ENCODE data around the gene BOLL. TPM values are rescaled to one million over a fixed set of nuclear protein-coding genes. Genes with fewer than 3 reads are reported as not detected.
A peak's percentile ranks its signal among the peaks of the same experiment; 100 is the strongest.
"Not testable (repeated sequence)": the region's sequence is repeated elsewhere in the genome, so short reads cannot be mapped to it uniquely, and the experiment has no call there.

BOLL gene
- total RNA-seq, 1 experiment from 2014 or later: not detected

DNA sequence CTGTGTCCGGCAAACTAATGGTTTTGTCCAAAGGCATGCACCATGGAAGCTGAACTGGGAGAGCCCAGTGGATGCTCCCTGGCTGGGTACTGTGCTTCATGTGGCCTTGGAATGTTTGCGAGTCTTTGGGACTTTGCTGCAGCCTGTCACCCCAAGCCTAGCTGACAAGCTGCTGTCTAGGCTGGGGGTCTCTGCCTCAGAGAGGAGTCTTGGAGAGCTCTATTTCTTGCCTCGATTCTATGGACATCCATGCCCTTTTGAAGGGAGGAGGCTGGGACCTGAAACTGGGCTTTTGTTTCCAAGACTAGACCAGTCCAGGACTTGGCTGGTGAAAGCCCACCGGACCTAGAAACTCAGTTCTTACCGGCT is 78.3 kb downstream of the BOLL start:
- Histone ChIP-seq H3K27ac (ENCODE audit: low read length) (no peak overlapping the region), H3K4me1 (ENCODE audit: low read length) (peaks cover 51% of the 10 kb centered on the region), H4K20me1 (ENCODE audit: insufficient read depth, low read depth, low read length) (peaks cover 45% of the 10 kb centered on the region), H3K27me3 (ENCODE audit: low read length) (no peaks in the 10 kb centered on the region), H3K9me2 (replicated peaks; ENCODE audit: insufficient read depth, low read length) (no peaks in the 10 kb centered on the region), H3K9me3 (ENCODE audit: low read length) (no peaks in the 10 kb centered on the region), H3K4me3 (ENCODE audit: low read length) (peak overlapping the region; percentile 90), H2AFZ (ENCODE audit: low read length) (no peak overlapping the region), H3K4me2 (ENCODE audit: low read depth, low read length, poor library complexity, severe bottlenecking) (peak overlapping the region; percentile 82), H3K9ac (ENCODE audit: low read length) (peak overlapping the region; percentile 95), H3K36me3 (ENCODE audit: insufficient read depth, low read length) (peaks cover 28% of the 10 kb centered on the region), H3K79me2 (ENCODE audit: low read length) (peaks cover 62% of the 10 kb centered on the region)
- no peak for DNase-seq

DNA sequence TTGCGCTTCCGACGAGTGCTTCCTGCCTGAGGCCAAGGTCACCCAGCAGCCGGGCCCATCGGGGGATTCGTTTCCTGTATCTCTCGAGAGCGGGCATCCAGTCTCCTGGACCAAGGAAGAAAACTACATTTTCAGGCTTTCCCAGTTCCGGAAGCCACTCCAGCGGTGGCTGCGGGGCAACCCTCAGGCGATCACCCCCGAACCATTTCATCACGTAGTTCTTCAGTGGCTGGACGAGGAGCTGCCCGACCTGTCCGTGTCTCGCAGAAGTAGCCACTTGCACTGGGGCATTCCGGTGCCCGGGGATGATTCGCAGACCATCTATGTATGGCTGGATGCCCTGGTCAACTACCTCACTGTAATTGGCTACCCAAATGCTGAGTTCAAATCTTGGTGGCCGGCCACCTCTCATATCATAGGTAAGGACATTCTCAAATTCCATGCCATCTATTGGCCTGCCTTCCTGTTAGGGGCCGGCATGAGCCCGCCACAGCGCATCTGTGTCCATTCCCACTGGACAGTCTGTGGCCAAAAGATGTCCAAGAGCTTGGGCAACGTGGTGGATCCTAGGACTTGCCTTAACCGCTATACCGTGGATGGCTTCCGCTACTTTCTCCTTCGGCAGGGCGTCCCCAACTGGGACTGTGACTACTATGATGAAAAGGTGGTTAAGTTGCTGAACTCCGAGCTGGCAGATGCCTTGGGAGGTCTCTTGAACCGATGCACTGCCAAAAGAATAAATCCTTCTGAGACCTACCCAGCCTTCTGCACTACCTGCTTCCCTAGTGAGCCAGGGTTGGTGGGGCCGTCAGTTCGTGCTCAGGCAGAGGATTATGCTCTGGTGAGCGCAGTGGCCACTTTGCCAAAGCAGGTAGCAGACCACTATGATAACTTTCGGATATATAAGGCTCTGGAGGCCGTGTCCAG is 78.9 kb downstream of the BOLL start:
- Histone ChIP-seq H3K9me3 (ENCODE audit: low read length) (no peaks in the 10 kb centered on the region), H3K4me3 (ENCODE audit: low read length) (peak overlapping the region; percentile 90), H3K4me1 (ENCODE audit: low read length) (peaks cover 48% of the 10 kb centered on the region), H4K20me1 (ENCODE audit: insufficient read depth, low read depth, low read length) (peaks cover 39% of the 10 kb centered on the region), H2AFZ (ENCODE audit: low read length) (peak overlapping the region; percentile 81; the same call in 1 of the 2 replicates), H3K9me2 (replicated peaks; ENCODE audit: insufficient read depth, low read length) (no peaks in the 10 kb centered on the region), H3K27ac (ENCODE audit: low read length) (peak overlapping the region; percentile 49; the same call in 1 of the 2 replicates), H3K4me2 (ENCODE audit: low read depth, low read length, poor library complexity, severe bottlenecking) (peak overlapping the region; percentile 82), H3K9ac (ENCODE audit: low read length) (peak overlapping the region; percentile 95), H3K27me3 (ENCODE audit: low read length) (no peaks in the 10 kb centered on the region), H3K36me3 (ENCODE audit: insufficient read depth, low read length) (peaks cover 22% of the 10 kb centered on the region), H3K79me2 (ENCODE audit: low read length) (peaks cover 55% of the 10 kb centered on the region)
- peak; percentile 84 for DNase-seq

DNA sequence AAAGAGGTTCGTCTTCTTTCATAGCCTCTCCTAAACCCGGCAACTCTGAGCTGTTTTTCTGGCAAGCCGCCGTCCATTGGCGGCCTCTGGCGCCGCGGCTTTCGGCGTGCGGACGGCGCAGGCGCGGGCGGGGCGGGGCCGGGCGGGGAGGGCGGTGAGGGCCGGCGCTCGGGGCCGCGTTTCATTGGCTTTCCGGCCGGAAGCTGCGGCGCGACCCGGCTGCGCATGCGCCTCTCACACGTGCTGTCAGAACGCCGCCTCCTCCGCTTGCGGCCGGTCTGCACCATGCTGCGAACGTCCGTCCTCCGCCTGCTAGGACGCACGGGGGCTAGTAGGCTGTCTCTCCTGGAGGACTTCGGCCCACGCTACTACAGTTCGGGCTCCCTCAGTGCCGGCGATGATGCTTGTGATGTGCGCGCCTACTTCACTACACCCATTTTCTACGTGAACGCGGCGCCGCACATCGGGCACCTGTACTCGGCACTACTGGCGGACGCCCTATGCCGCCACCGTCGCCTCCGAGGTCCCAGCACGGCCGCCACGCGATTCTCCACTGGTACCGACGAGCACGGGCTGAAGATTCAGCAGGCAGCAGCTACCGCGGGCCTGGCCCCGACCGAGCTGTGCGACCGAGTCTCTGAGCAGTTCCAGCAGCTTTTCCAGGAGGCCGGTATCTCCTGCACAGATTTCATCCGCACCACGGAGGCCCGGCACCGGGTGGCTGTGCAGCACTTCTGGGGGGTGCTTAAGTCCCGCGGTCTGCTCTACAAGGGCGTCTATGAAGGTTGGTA is 79.8 kb downstream of the BOLL start, which contains the start of gene MARS2:
Gene MARS2, plus strand, starts transcription at position 249 of the 791 bp plus-strand sequence. Its CDS starts 37 bp downstream, at position 286.
- Histone ChIP-seq H3K27ac (ENCODE audit: low read length) (peak within 1 kb of the TSS; percentile 54), H2AFZ (ENCODE audit: low read length) (peak within 1 kb of the TSS; percentile 96), H3K4me3 (ENCODE audit: low read length) (peak within 1 kb of the TSS; percentile 90), H3K4me2 (ENCODE audit: low read depth, low read length, poor library complexity, severe bottlenecking) (peak within 1 kb of the TSS; percentile 91), H3K9me3 (ENCODE audit: low read length) (no peaks in the 10 kb centered on the region), H3K9ac (ENCODE audit: low read length) (peak within 1 kb of the TSS; percentile 95), H3K27me3 (ENCODE audit: low read length) (no peaks in the 10 kb centered on the region), H3K79me2 (ENCODE audit: low read length) (peaks cover 49% of the 10 kb centered on the region), H4K20me1 (ENCODE audit: insufficient read depth, low read depth, low read length) (peaks cover 34% of the 10 kb centered on the region), H3K4me1 (ENCODE audit: low read length) (peaks cover 43% of the 10 kb centered on the region), H3K36me3 (ENCODE audit: insufficient read depth, low read length) (peaks cover 19% of the 10 kb centered on the region), H3K9me2 (replicated peaks; ENCODE audit: insufficient read depth, low read length) (no peaks in the 10 kb centered on the region)
- peak; percentile 97 for DNase-seq

DNA sequence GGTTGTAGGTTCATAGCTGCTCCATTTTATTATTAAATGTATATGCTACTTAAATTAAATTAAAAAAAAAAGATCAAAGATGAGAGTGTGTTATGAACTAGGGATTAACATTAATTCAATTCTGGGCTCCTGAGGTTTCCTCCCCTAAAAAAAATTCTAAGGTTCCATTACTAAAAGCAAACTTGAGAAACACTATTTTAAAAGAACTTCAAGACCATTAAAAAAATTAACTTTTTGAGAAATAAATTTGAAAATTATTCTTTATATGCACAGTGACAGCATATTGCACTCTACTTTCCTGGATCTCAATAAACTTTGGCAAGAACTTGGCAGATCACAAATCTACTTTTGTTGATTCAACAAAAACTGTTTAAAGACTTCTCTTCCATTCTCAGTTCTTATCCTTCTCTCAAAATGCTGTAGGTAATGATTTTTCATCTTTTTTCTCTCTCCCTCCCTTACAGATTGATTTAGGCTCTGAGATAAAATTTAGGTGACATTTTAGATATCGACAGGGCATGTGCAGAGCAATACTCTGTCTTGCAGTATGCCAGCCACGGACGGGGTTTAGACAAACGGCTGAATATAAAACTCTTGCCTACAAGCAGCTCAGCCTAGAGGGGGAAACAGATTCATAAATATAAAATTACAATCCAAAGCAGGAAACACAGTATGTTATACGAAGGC is 80.5 kb downstream of the BOLL start:
- H3K4me1 ChIP-seq (ENCODE audit: low read length): peaks cover 36% of the 10 kb centered on the region
- peak overlapping the region; percentile 91 for H3K4me2 ChIP-seq (ENCODE audit: low read depth, low read length, poor library complexity, severe bottlenecking)
- peak overlapping the region; percentile 54 for H3K27ac ChIP-seq (ENCODE audit: low read length)
- peak overlapping the region; percentile 75 for H3K9ac ChIP-seq (ENCODE audit: low read length)
- H3K9me3 ChIP-seq (ENCODE audit: low read length): no peaks in the 10 kb centered on the region
- peaks cover 12% of the 10 kb centered on the region for H3K36me3 ChIP-seq (ENCODE audit: insufficient read depth, low read length)
- peak overlapping the region; percentile 96 for H2AFZ ChIP-seq (ENCODE audit: low read length)
- H3K9me2 ChIP-seq (replicated peaks; ENCODE audit: insufficient read depth, low read length): no peaks in the 10 kb centered on the region
- H4K20me1 ChIP-seq (ENCODE audit: insufficient read depth, low read depth, low read length): peaks cover 29% of the 10 kb centered on the region
- H3K79me2 ChIP-seq (ENCODE audit: low read length): peaks cover 42% of the 10 kb centered on the region
- peak; percentile 42 for DNase-seq
- no peaks in the 10 kb centered on the region for H3K27me3 ChIP-seq (ENCODE audit: low read length)
- peak overlapping the region; percentile 75 for H3K4me3 ChIP-seq (ENCODE audit: low read length)

DNA sequence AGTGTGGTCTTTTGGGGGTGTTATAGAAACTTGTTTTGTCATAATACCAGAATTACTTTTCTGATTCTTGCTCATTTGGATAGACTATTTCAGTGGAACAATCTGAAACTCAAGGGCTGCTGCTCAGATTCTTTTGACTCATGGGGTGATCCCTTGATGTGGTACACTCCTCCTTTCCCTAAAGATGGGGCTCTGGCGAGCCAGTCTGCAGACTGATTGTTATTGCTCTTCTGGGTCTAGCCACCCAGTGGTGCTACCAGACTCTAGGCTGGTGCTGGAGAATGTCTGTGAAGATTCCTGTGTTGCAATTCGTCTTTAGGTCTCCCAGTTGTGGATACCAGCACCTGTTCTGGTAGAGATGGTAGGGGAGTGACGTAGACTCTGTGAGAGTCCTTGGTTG is 84.2 kb downstream of the BOLL start:
- H3K4me1 ChIP-seq (ENCODE audit: low read length): peaks cover 11% of the 10 kb centered on the region
- H3K9me2 ChIP-seq (replicated peaks; ENCODE audit: insufficient read depth, low read length): no peaks in the 10 kb centered on the region
- H2AFZ ChIP-seq (ENCODE audit: low read length): no peak overlapping the region
- peaks cover 6% of the 10 kb centered on the region for H4K20me1 ChIP-seq (ENCODE audit: insufficient read depth, low read depth, low read length)
- H3K4me3 ChIP-seq (ENCODE audit: low read length): no peak overlapping the region
- no peaks in the 10 kb centered on the region for H3K27me3 ChIP-seq (ENCODE audit: low read length)
- DNase-seq: peak; percentile 38
- no peaks in the 10 kb centered on the region for H3K9me3 ChIP-seq (ENCODE audit: low read length)
- no peak overlapping the region for H3K4me2 ChIP-seq (ENCODE audit: low read depth, low read length, poor library complexity, severe bottlenecking)
- H3K27ac ChIP-seq (ENCODE audit: low read length): no peak overlapping the region
- H3K79me2 ChIP-seq (ENCODE audit: low read length): peaks cover 8% of the 10 kb centered on the region
- no peaks in the 10 kb centered on the region for H3K36me3 ChIP-seq (ENCODE audit: insufficient read depth, low read length)
- H3K9ac ChIP-seq (ENCODE audit: low read length): no peak overlapping the region

DNA sequence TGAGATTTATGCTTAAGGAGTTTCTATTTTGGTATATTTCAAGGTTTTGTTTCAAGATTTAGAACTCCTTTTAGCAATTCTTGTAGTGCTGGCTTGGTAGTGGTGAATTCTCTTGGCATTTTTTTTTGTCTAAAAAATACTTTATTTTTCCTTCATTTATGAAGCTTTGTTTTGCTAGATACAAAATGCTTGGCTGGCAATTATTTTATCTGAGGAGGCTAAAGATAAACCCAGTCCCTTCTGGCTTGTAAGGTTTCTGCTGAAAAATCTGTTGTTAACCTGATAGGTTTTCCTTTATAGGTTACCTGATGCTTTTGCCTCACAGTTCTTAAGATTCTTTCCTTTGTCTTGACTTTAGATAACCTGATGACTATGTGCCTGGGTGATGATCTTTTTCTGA is 85.4 kb downstream of the BOLL start:
- peak; percentile 36 for DNase-seq
- not testable (repeated sequence) for H3K79me2 ChIP-seq (ENCODE audit: low read length); H3K4me1 ChIP-seq (ENCODE audit: low read length); H3K9me3 ChIP-seq (ENCODE audit: low read length); H2AFZ ChIP-seq (ENCODE audit: low read length); H3K4me3 ChIP-seq (ENCODE audit: low read length); H3K36me3 ChIP-seq (ENCODE audit: insufficient read depth, low read length); H4K20me1 ChIP-seq (ENCODE audit: insufficient read depth, low read depth, low read length); H3K9ac ChIP-seq (ENCODE audit: low read length); H3K9me2 ChIP-seq (replicated peaks; ENCODE audit: insufficient read depth, low read length); H3K4me2 ChIP-seq (ENCODE audit: low read depth, low read length, poor library complexity, severe bottlenecking); H3K27me3 ChIP-seq (ENCODE audit: low read length); H3K27ac ChIP-seq (ENCODE audit: low read length)

DNA sequence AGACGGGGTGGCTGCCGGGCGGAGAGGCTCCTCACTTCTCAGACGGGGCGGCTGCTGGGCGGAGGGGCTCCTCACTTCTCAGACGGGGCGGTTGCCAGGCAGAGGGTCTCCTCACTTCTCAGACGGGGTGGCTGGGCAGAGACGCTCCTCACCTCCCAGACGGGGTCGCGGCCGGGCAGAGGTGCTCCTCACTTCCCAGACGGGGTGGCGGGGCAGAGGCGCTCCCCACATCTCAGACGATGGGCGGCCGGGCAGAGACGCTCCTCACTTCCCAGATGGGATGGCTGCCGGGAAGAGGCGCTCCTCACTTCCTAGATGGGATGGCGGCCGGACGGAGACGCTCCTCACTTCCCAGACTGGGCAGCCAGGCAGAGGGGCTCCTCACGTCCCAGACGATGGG is 88.5 kb downstream of the BOLL start:
- H2AFZ ChIP-seq (ENCODE audit: low read length); H3K9ac ChIP-seq (ENCODE audit: low read length); DNase-seq; H3K27ac ChIP-seq (ENCODE audit: low read length); H3K4me1 ChIP-seq (ENCODE audit: low read length); H3K4me3 ChIP-seq (ENCODE audit: low read length); H3K4me2 ChIP-seq (ENCODE audit: low read depth, low read length, poor library complexity, severe bottlenecking); H4K20me1 ChIP-seq (ENCODE audit: insufficient read depth, low read depth, low read length); H3K9me2 ChIP-seq (replicated peaks; ENCODE audit: insufficient read depth, low read length); H3K36me3 ChIP-seq (ENCODE audit: insufficient read depth, low read length); H3K9me3 ChIP-seq (ENCODE audit: low read length); H3K27me3 ChIP-seq (ENCODE audit: low read length); H3K79me2 ChIP-seq (ENCODE audit: low read length): not testable (repeated sequence)

DNA sequence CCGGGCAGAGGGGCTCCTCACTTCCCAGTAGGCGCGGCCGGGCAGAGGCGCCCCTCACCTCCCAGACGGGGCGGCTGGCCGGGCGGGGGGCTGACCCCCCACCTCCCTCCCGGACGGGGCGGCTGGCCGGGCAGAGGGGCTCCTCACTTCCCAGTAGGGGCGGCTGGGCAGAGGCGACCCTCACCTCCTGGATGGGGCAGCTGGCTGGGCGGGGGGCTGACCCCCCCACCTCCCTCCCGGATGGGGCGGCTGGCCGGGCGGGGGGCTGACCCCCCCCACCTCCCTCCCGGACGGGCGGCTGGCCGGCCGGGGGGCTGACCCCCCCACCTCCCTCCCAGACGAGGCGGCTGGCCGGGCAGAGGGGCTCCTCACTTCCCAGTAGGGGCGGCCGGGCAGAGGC is 89.1 kb downstream of the BOLL start:
- not testable (repeated sequence) for H3K9ac ChIP-seq (ENCODE audit: low read length); H3K27me3 ChIP-seq (ENCODE audit: low read length); H3K9me2 ChIP-seq (replicated peaks; ENCODE audit: insufficient read depth, low read length); H3K4me1 ChIP-seq (ENCODE audit: low read length); DNase-seq; H3K27ac ChIP-seq (ENCODE audit: low read length); H3K4me3 ChIP-seq (ENCODE audit: low read length); H3K79me2 ChIP-seq (ENCODE audit: low read length); H2AFZ ChIP-seq (ENCODE audit: low read length); H3K9me3 ChIP-seq (ENCODE audit: low read length); H3K36me3 ChIP-seq (ENCODE audit: insufficient read depth, low read length); H4K20me1 ChIP-seq (ENCODE audit: insufficient read depth, low read depth, low read length); H3K4me2 ChIP-seq (ENCODE audit: low read depth, low read length, poor library complexity, severe bottlenecking)
